Measurements from ENCODE around the gene TPBGL.

TPBGL gene

GRCh38 chr11:75240311-75241035 is at the start of gene TPBGL:
TSS of gene TPBGL (plus strand) at chr11:75240774. CDS start at chr11:75241050, 276 bp downstream.
- peak; percentile 26 to 41 for DNase-seq

- DNase-seq, result no peak
Measured at GRCh38 chr11:75191330-75191717, 49.2 kb upstream of the TPBGL start.

GRCh38 chr11:75193271-75193670 is 47.3 kb upstream of the TPBGL start:
- no peak for DNase-seq

- no peak for DNase-seq
Measured at GRCh38 chr11:75193711-75194110, 46.9 kb upstream of the TPBGL start.

GRCh38 chr11:75194147-75194546 is 46.4 kb upstream of the TPBGL start:
- DNase-seq, result no peak

GRCh38 chr11:75195167-75195962 is 45.2 kb upstream of the TPBGL start:
- DNase-seq, result no peak

- no peak for DNase-seq
Measured at GRCh38 chr11:75196426-75196825, 44.1 kb upstream of the TPBGL start.

GRCh38 chr11:75197512-75198277 is 42.9 kb upstream of the TPBGL start:
- no peak for DNase-seq

- DNase-seq, result no peak
Measured at GRCh38 chr11:75198278-75198973, 42.1 kb upstream of the TPBGL start.

- DNase-seq, result no peak
Measured at GRCh38 chr11:75199412-75199955, 41.1 kb upstream of the TPBGL start.

GRCh38 chr11:75200051-75200450 is 40.5 kb upstream of the TPBGL start:
- DNase-seq, result no peak

- no peak for DNase-seq
Measured at GRCh38 chr11:75200531-75200930, 40.0 kb upstream of the TPBGL start.

- no peak for DNase-seq
Measured at GRCh38 chr11:75201771-75202170, 38.8 kb upstream of the TPBGL start.

- DNase-seq, result no peak
Measured at GRCh38 chr11:75202195-75202594, 38.4 kb upstream of the TPBGL start.

- no peak for DNase-seq
Measured at GRCh38 chr11:75203138-75203537, 37.4 kb upstream of the TPBGL start.

- no peak for DNase-seq
Measured at GRCh38 chr11:75203641-75204011, 36.9 kb upstream of the TPBGL start.

- no peak for DNase-seq
Measured at GRCh38 chr11:75204012-75204674, 36.4 kb upstream of the TPBGL start.

GRCh38 chr11:75204685-75205563 is 35.6 kb upstream of the TPBGL start:
- DNase-seq, result peak; percentile 91

- DNase-seq, result no peak
Measured at GRCh38 chr11:75205564-75206020, 35.0 kb upstream of the TPBGL start.

- DNase-seq, result no peak
Measured at GRCh38 chr11:75208446-75208845, 32.1 kb upstream of the TPBGL start.

GRCh38 chr11:75212411-75212810 is 28.2 kb upstream of the TPBGL start:
- DNase-seq, result no peak

Data from stimulated activated CD4-positive, alpha-beta T cell treated with anti-CD3 and anti-CD28 coated beads, Interleukin-2, amount 100 ng/mL, for 24 hours (primary cell).